Kidney capillary endothelial cell (primary cell): ENCODE data around the gene YRDC.
"Not testable (repeated sequence)": the region's sequence is repeated elsewhere in the genome, so short reads cannot be mapped to it uniquely, and the experiment has no call there.

Source experiments
- DNase-seq: peaks from one replicate; pipeline ENCODE4 v3.0.0-alpha.2; 2018; ENCODE audit warnings: low spot score

Gene YRDC

DNA sequence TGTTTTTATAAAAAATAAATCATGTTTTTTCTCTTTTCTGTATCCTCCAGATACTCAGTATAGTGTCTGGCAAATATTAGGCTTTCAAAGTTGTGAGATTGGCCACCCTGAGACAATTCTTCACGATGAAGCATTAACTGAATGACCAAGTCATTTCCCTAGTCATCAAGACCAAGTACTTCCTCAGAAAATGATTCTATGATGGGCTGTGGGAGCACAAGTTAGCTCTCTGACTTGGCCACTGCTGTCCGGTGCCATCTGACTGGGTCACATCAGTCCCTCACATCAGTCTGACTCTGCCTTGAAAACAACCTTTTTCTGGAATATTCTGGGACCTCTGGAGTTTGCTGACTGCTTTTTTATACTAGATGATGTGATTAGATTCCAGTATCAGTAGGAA is 13.5 kb upstream of the YRDC start:
- DNase-seq: no peak

DNA sequence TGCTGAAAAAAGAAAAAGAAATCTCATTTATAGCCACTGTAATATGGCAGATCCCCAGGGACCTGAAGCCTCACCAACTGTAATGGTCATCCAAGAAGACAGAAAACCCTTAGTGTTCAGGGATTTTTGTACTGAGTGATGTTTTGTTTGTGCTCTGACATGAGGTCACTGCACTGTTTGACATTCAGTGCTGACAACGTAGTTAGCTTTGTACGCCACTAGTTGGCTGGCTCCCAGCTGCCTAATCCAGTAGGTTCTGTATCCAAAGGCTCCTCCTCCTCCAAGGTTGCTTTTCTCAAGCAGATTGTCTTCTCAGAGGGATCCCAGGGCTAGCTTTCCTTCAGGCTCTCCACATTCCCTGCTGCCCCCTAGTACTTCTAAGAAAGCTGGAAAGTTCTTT is 9.5 kb upstream of the YRDC start:
- DNase-seq: no peak

GRCh38 chr1:37814252-37814651 is 6.2 kb upstream of the YRDC start:
- no peak for DNase-seq

DNA sequence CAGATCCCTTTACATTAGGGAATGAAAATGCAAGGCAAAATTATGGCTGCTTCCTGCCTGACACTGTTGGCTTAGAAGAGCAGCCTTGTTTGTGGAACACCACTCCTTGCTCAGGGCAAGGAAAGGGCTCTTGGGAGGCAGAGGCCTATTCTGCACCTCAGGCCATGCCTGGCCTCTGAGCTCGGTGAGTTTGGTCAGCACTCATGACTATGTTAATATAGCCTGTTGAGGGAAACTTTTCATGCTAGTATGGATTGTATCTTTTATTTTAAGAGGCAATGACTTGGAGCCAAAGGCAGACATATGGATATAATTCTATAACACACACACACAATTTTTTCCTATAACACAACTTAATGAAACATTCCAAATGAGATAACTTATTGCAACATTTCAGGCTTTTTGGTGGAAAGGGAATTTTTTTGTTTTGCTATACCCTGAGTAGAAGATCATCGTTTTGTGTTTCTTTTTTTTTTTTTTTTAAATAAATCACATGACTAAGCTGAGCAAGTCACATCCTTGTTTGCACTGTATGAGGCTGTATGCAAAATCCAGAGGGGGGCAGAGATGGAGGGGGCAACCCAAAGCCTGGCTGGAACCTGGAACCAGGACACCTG is 5.6 kb upstream of the YRDC start:
- DNase-seq: no peak

GRCh38 chr1:37811027-37811655 is 3.1 kb upstream of the YRDC start:
- DNase-seq: peak; percentile 84

- no peak for DNase-seq
Observed at GRCh38 chr1:37809942-37810341, 1.9 kb upstream of the YRDC start.

- peak; percentile 75 for DNase-seq
Observed at GRCh38 chr1:37808369-37809319, 636 bp upstream of the YRDC start.

- DNase-seq: peak; percentile 12
Observed at GRCh38 chr1:37807220-37807554, 821 bp downstream of the YRDC start.

DNA sequence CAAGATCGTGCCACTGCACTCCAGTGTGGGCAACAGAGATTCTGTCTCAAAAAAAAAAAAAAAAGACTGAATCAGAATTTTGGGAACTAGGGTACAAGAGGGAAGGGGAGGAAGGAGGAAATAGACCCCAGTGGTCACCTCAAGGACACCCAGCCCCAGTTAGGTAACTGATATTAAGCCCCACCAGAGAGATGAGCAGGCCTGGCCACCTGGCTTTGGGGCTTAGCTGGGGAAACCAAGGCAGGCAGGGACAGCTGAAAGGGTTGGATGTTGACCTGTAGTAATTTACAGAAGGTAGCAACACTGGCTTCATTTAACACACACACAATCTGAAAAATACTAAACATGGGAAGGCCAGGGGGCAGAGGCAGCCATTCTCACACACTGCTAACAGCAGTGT is 5.6 kb downstream of the YRDC start:
- DNase-seq: no peak

DNA sequence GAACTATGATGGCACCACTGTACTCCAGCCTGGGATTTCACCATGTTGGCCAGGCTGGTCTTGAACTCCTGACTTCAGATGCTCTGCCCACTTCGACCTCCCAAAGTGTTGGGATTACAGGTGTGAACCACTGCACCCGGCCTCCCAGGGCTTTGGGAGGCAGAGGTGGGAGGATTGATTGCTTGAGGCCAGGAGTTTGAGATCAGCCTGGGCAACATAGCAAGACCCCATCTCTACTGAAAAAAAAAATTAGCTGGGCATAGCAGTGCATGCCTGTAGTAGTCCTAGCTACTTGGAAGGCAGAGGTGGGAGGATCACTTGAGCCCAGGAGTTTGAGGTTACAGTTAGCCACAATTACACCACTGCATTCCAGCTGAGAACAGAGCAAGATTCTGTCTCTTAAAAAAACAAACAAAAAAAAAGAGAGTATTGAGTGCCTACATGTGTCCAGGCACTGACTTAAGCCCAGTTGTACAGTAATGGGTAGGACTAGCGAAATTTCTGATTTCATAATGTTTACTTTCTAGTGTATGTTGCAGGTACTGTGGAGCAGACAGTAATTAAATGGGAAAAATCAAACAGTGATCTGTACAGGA is 10.2 kb downstream of the YRDC start:
- no peak for DNase-seq

DNA sequence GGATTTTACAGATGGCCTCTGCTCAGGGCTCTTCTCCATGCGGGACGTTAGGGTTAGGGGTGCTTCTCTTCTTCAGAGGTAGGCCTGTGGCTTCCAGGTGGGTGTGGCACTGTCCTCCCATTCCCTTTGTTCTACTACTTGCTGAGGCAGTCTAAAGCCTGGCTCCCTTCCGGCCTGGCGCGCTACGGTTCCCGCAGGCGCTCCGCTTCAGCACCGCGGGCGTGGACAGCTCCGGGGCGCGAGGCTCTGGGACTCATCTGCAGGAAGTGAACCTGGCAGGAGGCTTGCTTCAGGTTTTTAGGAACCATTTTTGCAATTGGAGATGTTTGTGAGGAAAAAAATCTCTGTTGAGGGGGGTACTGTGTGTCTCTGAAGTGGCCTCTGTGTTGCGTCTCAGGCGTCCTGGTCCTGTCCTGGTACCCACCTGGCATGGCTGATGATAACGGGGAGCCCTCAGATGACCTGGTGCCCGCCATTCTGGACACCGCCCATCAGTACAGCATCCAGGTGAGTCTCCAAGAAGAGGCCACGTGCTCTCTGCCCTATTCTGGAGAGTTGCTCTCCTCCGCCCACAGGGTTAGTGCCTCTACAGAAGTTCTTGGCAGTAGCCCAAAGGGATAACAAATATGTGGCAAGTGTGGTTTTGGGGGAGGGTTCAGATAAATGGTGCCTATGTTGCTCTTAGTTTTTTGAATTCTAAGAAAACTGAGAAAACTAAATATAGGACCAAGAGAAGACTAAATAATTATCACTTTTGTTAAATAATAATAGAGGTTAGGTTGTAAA is 12.5 kb downstream of the YRDC start:
- peak; percentile 48 for DNase-seq

DNA sequence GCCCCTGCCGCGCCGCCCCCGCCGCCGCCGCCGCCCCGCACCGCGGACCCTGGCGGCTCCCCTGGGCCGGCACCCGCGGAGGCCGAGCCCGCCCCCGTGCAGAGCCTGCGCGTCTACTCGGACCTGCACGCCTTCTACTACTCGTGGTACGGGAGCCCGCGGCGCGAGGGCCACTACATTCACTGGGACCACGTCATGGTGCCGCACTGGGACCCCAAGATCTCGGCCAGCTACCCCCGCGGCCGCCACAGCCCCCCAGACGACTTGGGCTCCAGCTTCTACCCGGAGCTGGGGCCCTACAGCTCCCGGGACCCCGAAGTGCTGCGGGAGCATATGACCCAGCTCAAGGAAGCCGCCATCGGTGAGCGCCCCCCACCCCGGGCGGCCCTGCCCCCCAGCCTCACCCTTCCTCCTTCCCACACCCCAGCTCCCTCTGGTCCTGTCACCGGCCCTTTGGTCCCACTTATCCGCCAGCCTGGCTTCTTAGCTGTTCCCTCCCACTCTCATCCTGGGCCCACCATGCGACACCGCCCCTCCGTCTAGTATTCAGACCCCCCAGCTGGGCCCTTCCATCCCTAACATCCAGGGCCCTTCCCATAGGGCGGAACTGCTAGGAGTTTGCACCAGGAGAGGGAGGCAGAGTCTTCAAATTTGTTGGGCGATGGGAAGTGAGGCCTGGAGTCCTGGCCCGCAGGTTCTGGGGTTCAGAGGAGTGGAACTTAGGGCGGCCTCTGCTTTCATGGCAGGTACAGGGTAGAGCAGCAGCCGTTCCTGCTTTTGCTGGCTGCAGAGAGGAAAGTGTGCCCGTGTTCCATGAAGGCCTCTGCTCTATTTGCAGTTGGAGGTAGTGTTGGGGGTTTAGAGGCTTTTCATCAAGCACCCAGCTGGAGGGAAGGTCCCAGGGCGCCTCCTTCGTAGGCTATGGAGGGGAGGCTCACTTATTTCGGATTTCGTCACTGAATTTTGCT is 13.4 kb downstream of the YRDC start:
- no peak for DNase-seq

GRCh38 chr1:37793773-37794371 is 14.1 kb downstream of the YRDC start, which contains the start of gene MANEAL:
Gene MANEAL (plus strand): TSS chr1:37793847. CDS start chr1:37794183, 336 bp downstream.
- peak; percentile 23 for DNase-seq

DNA sequence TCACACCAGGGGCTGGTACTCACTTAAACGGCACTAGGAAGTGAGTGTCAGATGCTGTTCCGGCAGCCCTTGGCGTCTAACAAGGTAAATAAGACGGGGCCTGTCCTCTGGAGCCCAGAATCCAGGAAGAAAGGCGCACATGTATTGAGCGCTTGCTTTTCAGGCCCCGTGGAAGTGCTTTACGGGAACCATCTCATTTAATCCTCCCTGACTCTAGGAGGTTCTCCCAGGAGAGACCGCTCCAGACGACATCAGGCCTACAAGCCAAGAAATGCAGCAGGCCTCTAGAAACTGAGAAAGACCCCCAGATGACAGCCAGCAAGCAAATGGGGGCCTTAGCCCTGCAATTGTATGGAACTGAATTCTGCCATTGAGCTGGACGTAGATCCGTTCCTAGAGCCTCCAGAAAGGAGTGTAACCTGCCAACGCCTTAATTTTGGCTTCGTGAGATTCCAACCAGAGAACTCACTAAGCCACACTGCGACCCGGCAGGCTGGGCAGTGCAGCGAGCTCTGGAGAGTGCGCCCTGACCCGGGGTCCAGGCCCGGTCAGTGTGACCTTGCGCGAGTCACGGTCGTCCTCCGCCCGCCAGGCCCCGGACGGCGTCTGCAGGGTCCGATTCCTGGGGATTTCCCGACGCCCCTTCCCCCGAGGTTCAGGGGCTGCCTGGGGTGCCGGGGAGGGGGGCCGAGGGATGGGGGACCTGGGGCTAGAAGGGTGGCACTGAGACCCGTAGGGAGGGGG is 14.9 kb downstream of the YRDC start:
- no peak for DNase-seq

DNA sequence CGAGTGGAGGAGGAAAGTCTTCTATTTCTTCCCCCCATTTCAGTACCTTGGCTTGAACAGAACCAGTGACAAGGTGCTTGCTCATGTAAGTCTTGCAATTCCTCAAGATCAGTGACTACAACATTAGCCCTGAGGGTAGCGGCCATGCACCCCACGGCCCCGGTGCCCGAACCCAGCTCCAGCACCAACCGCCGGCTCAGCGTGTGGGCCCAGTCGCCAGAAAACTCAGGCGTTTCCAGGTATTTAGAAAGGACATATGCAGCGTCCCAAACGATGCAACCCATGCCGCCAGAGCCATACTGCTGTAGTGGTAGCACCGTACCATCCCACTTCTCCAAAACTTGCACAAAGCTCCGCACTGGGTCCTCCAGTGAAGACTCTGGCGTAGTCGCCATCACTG is 25.5 kb downstream of the YRDC start:
- DNase-seq: no peak

GRCh38 chr1:37778654-37779053 is 29.4 kb downstream of the YRDC start:
- DNase-seq: no peak

GRCh38 chr1:37776946-37777516 is 31.0 kb downstream of the YRDC start:
- DNase-seq: no peak

DNA sequence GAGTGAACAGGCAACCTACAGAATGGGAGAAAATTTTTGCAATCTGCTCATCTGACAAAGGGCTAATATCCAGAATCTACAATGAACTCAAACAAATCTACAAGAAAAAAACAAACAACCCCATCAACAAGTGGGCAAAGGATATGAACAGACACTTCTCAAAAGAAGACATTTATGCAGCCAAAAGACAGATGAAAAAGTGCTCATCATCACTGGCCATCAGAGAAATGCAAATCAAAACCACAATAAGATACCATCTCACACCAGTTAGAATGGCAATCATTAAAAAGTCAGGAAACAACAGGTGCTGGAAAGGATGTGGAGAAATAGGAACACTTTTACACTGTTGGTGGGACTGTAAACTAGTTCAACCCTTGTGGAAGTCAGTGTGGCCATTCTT is 36.6 kb downstream of the YRDC start:
- DNase-seq: not testable (repeated sequence)

- DNase-seq: no peak
Observed at GRCh38 chr1:37767488-37767887, 40.5 kb downstream of the YRDC start.
